ENCODE measurements around the gene BAG5.

Gene BAG5

GRCh38 chr14:103517174-103517566 is 45.3 kb downstream of the BAG5 start:
- TF ChIP-seq, protein P1, sequence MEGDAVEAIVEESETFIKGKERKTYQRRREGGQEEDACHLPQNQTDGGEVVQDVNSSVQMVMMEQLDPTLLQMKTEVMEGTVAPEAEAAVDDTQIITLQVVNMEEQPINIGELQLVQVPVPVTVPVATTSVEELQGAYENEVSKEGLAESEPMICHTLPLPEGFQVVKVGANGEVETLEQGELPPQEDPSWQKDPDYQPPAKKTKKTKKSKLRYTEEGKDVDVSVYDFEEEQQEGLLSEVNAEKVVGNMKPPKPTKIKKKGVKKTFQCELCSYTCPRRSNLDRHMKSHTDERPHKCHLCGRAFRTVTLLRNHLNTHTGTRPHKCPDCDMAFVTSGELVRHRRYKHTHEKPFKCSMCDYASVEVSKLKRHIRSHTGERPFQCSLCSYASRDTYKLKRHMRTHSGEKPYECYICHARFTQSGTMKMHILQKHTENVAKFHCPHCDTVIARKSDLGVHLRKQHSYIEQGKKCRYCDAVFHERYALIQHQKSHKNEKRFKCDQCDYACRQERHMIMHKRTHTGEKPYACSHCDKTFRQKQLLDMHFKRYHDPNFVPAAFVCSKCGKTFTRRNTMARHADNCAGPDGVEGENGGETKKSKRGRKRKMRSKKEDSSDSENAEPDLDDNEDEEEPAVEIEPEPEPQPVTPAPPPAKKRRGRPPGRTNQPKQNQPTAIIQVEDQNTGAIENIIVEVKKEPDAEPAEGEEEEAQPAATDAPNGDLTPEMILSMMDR (conservative IDR thresholded peaks at IDR 0.05) = no peak
- TF ChIP-seq ZFX (IDR thresholded peaks at IDR 0.05) = no peak
- no peak overlapping the region for H3K27ac ChIP-seq

- no peak overlapping the region for H3K27ac ChIP-seq
- TF ChIP-seq, protein P1 (conservative IDR thresholded peaks at IDR 0.05) = no peak
- TF ChIP-seq ZFX (IDR thresholded peaks at IDR 0.05) = no peak
These were observed 45.9 kb downstream of the BAG5 start for GRCh38 chr14:103516426-103517173.

DNA sequence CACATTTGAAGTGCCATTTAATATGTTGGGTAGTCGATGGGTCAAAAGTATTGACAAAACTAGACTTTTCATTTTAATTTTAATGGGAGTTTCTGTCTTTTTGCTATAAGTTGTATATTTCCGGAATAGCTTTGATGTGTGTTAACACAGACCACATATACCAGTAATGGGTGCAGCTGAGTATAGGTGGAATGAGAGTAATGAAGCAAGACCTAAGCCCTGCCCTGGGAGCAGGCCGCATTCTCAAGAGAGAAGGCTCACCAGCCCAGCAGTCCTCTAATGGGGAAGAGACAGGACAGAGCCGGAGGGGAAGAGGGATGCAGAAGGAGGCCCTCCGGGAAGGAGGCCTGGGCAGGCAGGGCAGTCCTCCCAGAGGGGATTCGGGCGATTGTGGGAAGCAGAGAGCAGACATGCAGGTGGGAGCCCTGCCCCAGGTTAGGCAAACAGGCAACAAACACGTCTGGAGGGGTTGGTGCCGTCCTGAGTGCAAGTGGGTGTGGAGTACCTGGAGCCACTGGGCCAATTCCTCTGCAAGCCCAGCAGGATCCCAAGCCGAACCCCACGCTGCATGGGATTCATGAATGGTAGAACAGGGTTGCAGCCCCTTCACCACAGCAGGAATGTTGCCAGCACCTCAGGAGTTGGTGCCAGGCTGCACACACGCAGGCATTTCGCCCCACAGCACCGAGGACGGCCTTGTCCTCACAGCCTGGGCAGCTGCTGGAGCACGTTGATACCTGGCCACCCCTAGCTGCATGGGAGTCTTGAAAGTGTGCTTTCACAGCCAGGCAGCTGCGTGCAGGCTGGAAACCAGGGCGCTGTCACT is 47.6 kb downstream of the BAG5 start:
- TF ChIP-seq, protein P1 (conservative IDR thresholded peaks at IDR 0.05) = no peak
- TF ChIP-seq ZFX (IDR thresholded peaks at IDR 0.05) = no peak
- no peak overlapping the region for H3K27ac ChIP-seq

DNA sequence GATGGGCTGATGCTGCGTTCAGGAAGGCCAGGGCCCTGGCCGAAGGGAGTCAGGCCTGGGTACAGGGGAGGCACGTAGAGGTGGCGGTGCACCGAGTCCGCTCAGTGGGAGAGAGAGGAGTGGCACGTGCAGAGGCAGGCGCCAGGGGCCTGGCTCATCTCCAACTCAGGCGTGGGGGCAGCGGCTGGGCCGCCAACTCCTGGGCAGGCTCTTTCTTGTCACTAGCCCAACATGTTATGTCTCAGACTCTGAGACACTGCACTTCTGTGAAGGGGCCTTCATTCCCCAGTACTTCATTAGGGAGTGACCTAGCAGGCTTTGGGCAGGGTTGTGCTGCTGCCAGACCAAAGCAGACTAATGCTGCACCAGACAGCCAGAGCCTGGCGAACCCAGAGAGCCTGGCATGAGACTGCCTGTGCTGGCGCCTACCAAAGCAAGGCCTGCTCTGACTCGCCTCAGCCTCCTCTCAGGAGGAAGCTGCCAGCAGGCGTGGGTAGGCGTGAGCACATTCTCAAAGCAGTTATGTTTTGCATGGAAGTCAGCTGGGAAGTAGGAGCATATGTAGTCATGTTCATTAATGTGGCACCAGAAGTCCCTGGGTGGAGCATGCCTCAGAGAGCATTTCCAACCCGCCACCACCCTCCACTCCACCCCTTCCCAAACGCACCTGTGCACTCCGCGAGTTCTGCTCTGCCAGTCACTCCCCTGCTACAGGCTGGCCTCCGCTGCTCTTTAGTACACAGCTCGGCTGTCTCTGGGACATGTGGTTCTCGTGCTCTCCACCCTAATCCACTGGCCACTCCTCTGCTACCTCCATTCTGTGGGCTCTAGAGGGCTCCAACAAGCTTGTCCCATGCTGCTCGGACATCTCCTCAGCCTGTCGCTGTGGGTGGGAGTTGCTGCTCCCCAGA is 49.5 kb downstream of the BAG5 start:
- peak; percentile 30; the same call in 1 of the 2 replicates for TF ChIP-seq ZFX (IDR thresholded peaks at IDR 0.05)
- TF ChIP-seq, protein P1 (conservative IDR thresholded peaks at IDR 0.05) = no peak; the same call in 1 of the 2 replicates
- H3K27ac ChIP-seq = peak overlapping the region; percentile 68

DNA sequence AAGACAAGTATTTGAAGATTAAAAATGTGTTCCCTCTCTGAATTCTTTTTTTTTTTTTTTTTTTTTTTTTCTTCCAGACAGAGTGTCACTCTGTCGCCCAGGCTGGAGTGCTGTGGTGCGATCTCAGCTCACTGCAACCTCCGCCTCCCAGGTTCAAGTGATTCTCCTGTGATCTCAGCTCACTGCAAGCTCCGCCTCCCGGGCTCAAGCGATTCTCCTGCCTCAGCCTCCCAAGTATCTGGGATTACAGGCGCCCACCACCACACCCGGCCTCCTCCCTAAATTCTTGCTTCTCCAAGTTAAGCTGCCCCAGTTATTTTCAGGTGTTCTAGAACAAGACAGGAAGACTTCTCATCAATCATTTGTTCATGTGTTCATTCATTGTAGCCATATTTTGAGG is 50.3 kb downstream of the BAG5 start:
- peak overlapping the region; percentile 68 for H3K27ac ChIP-seq

DNA sequence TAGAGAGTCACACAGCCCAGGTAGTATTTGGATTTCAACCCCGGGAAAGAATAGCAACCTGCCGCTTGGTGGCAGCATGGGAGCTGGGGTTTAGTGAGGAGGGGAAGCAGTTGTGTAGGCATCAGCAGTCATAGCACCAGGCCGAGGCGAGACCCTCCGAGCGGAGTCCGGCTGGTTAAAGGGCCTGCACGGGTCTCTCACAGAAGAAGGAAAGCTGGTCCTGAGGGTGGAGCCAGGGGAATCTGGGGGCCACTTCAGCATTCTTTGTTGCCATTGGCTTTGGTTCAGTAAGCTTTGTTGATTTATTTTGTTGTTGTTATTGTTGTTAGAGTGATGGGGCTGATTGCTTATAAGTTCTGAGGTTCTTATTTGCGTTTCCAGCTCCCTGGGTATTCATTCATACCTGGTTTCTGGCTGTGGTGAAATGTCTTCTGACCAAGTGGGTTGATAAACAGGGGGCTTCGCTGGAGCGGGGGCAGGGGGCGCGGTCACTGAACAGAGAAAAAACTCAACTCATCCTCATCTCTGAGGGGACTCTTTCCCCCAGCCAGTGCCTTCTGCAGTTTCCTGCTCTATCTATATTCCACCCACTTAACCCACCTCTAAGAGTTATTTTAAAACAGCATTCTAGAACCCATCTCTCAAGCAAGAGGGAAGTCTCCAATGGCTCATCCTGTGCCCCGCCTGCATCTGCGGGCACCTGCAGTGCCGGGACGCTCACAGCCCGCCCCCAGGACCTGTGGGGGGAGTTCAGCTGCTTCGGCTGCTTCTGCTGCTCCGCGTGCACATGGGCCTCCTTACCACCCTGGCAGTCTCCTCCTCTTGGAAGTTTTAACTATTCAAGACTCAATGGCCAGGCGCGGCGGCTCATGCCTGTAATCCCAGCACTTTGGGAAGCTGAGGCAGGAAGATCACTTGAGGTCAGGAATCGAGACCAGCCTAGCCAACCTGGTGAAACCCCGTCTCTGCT is 51.4 kb downstream of the BAG5 start:
- TF ChIP-seq ZFX (IDR thresholded peaks at IDR 0.05) = no peak
- TF ChIP-seq, protein P1 (conservative IDR thresholded peaks at IDR 0.05) = no peak
- H3K27ac ChIP-seq = no peak overlapping the region
